Measurements from ENCODE around the gene C10orf71.

DNA sequence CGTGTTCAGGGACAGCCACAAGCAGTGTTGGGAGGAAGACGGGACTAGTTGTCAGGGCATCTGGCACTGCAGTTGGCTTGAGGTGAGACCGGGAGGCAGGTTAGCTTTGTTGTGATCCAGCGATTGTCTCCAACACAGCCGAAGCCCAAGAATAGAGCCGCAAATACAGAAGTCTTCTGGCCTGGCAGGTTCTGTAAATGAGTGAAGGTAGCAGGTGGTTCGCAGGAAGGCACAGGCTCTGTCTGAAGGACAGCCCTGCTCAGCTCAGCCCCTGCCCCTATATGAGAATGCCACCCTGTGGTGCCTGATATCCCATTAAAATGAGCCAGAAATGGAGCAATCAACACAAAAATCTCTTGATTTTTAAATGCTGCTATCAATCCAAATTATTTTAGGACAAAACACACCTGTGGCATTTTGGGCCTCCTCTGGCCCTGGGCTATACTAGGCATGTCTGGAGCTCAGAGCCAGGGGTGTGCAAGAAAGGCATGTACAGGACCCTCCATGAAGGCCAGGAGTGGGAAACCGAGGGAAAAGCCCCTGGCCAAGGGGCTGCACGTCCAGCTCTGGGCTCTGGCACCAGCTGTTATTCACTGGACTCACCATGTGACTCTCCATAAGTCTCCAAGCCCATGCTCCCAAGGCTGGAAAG lies 11.2 kb upstream of the C10orf71 start:
- TF ChIP-seq CTCF (IDR thresholded peaks at IDR 0.05; ENCODE audit: low read length) (no peak), EZH2 (IDR thresholded peaks at IDR 0.05; ENCODE audit: borderline replicate concordance, low read length) (no peak)

Data from OCI-LY1 (cell line).